Ascending aorta (tissue), 2 donors: ENCODE results near the gene GOLGA6A. TPM values are rescaled to one million over a fixed set of nuclear protein-coding genes. Genes with fewer than 3 reads are reported as not detected.

ENCODE experiments used
- DNase-seq, 2 donors: peaks; one replicate each; pipeline ENCODE4 v3.0.0-alpha.2; 2019; ENCODE audit warnings: low spot score in 2 of 2
- H3K27ac ChIP-seq, 2 donors: fragments of 200-600 bp; sonication (generic); one replicate each; pipeline ENCODE4 v1.5.1; 2016 to 2017; ENCODE audit warnings: mild to moderate bottlenecking in 1 of 2
- H3K27me3 ChIP-seq: fragments of 200-600 bp; sonication (generic); one replicate; pipeline ENCODE4 v1.5.1; 2017
- H3K36me3 ChIP-seq, 2 donors: fragments of 200-600 bp; sonication (generic); one replicate each; pipeline ENCODE4 v1.5.1; 2016
- H3K4me1 ChIP-seq, 2 donors: fragments of 200-600 bp; sonication (generic); one replicate each; pipeline ENCODE4 v1.5.1; 2016 to 2017; ENCODE audit warnings: mild to moderate bottlenecking in 1 of 2
- H3K4me3 ChIP-seq, 2 donors: fragments of 200-600 bp; sonication (generic); one replicate each; pipeline ENCODE4 v1.5.1; 2016 to 2017; ENCODE audit warnings: mild to moderate bottlenecking in 1 of 2
- H3K9me3 ChIP-seq, 2 donors: fragments of 200-600 bp; sonication (generic); one replicate each; pipeline ENCODE4 v1.5.1; 2016
- intact Hi-C: fragments of 100-400 bp; cut with DNase I; formaldehyde crosslinking; loops from one replicate; pipeline ENCODE4 v1.15.1; 2023
- total RNA-seq: library from RNA; depleted of rRNA; stranded (reverse); fragments of >200 nt; gene quantifications from one replicate; pipeline ENCODE4 v1.1.0, GENCODE V29; 2016
- TF ChIP-seq, protein P1 (sequence below), 3 experiments: fragments of 200-600 bp in 2 of 3; fragments of 450-650 bp in 1 of 3; sonication (generic) in 2 of 3; IDR thresholded peaks; one replicate each; pipeline ENCODE4 v1.5.1; 2016 to 2019; ENCODE audit warnings: antibody characterized with exemption in 3 of 3, mild to moderate bottlenecking in 1 of 3, moderate library complexity in 1 of 3

The GOLGA6A gene
- total RNA-seq, 1 donor from 2014 or later = not detected

DNA sequence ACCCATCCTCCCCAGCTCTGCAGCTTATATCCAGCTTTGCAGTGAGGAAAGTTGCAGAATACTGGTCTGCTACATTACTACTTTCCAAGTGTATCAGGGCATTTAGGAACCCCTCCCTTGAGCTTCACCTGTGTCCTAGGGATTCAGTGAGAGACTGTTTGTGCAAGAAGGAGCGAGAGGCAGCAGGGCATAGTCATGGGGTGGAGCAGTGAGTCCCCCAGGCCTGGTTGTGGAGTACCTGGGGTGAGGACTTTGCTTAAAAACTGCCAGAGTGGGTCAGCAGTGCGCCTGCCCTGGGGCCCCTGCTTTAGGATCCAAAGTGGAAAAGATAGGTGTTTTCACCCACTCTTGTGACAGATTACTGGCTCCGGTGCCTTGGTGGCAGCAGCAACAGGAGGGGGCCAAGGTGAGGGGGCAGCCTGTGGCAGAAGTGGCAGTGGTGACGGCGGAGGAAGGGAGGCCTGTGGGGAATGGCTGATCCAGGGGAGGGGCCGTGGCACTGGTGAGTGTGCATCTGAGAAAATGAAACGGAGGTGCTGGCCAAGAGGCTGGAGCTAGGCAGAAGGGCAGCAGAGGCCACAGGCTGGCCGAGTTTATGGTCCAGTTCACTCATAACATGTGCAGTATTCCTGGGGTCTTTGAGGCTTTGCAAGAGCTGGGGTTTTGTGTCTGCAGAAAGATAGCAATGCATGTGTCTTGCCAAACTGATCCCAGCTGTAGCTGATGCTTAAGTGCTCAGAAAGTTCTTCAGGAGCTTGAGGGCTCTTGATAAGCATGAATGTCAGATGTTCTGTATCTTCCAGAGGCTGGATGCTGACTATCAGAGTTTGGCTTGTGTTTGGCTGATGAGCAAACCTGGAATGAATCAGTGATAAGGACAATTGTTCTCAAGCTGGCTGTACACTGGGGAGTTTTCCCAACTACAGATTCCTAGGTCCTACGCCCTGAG is 43.4 kb downstream of the GOLGA6A start:
- H3K27me3 ChIP-seq = no peaks in the 10 kb centered on the region
- peaks cover 26 to 54% of the 10 kb centered on the region in 2 donors for H3K36me3 ChIP-seq
- intact Hi-C loops = no loop called here
- peak in 1 of 2 donors; percentile 66 for DNase-seq
- TF ChIP-seq, protein P1, sequence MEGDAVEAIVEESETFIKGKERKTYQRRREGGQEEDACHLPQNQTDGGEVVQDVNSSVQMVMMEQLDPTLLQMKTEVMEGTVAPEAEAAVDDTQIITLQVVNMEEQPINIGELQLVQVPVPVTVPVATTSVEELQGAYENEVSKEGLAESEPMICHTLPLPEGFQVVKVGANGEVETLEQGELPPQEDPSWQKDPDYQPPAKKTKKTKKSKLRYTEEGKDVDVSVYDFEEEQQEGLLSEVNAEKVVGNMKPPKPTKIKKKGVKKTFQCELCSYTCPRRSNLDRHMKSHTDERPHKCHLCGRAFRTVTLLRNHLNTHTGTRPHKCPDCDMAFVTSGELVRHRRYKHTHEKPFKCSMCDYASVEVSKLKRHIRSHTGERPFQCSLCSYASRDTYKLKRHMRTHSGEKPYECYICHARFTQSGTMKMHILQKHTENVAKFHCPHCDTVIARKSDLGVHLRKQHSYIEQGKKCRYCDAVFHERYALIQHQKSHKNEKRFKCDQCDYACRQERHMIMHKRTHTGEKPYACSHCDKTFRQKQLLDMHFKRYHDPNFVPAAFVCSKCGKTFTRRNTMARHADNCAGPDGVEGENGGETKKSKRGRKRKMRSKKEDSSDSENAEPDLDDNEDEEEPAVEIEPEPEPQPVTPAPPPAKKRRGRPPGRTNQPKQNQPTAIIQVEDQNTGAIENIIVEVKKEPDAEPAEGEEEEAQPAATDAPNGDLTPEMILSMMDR (IDR thresholded peaks at IDR 0.05) = no peak
- peaks cover 16 to 25% of the 10 kb centered on the region in 2 donors for H3K4me1 ChIP-seq
- peak overlapping the region; percentile 63 to 88 for H3K27ac ChIP-seq
- H3K4me3 ChIP-seq = no peak overlapping the region
- no peaks in the 10 kb centered on the region for H3K9me3 ChIP-seq

DNA sequence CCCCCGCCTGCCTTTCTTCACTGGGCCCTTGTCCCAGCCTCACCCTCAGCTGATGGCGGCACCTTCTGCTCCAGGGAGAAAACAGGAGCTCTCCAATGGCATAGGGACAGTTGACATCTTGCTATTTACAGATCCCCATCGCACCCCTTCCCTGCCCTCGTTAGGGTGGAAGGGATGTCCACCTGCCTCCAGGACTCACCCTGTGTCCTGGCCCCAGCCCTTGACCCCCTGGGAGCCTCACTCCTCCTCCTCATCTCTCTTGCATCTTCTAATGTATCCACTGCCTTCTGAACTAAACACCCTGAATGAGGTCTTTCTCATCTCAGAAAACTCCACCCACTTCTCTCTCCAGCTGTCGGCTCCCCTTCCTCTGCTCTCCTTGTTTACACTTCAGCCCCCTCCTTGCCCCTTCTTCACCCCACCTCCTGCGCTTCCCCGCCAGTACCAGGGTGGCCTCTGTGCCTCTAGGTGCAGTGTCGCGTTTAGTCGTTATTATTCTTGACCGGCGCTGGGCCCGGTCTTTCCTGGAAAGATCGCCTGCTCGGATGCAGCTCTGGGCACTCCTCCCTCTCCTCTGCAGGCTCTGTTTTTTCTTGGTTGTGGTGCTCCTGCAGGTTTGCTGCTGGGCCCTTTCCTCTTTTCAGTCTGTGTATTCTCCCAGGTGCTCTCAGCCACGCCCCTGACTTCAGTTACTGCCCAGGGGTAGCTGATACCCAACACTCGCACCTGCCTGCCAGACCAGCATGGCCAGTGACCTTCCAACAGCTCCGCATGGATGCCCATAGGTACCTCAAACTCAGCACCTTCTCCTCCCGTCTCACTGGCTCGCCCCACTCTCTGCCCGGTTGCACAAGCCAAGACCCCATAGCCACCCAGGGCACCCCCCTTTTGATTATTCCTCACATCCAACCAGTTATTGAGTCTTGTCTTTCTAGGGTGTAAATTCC is 44.9 kb downstream of the GOLGA6A start:
- no peak overlapping the region for H3K4me3 ChIP-seq
- intact Hi-C loops = loop anchor here (1.0 to 2.0 kb wide), 2 partner anchors 43 to 64 kb away; partner anchors contain the start of gene PML
- TF ChIP-seq, protein P1 (IDR thresholded peaks at IDR 0.05) = no peak
- no peak overlapping the region for H3K27ac ChIP-seq
- peak in 1 of 2 donors; percentile 47 for DNase-seq
- H3K9me3 ChIP-seq = no peaks in the 10 kb centered on the region
- H3K27me3 ChIP-seq = no peaks in the 10 kb centered on the region
- H3K4me1 ChIP-seq = peaks cover 16 to 25% of the 10 kb centered on the region in 2 donors
- H3K36me3 ChIP-seq = peaks cover 40 to 54% of the 10 kb centered on the region in 2 donors

DNA sequence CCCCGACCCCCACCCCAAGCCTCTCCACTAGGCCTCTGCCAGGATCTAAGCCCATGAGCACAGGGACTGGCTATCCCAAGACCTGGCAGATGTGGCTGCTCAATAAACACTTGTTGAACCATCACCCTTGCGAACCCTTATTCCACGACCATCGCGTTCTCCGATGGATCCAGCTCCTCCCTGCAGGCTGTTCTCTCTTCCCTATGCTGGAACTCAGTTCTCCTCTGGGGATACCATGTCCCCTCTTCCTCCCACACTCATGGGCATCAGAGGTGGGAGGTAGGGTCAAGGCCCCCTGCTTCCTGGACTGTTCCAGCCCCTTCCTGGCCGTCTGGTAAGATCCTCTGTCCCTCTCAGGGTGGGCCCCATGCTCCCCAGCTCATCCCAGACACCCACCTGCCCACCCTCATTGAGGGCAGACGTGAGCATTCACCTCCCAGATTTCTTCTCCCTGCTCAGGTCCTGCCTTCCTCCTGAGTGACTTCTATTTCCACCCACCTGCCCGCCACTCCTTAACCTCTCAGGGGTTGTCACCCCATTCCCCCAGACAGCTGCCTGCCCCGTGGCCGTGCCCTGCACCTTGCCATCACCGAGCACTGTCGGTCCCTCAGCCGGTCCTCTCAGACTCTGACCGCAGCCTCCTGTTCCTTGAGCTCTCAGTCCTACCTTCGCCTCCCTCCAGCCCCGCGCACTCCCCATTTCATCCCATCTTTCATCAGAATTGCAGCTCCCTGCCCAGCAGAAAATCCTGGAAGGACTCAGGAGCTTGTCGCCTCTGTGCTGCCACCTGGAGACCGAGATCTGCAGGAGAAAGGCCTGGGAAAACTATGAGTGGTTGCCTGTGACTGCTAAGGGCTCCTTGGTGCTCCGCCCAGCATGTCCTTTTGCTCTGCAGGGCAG is 45.8 kb downstream of the GOLGA6A start:
- H3K9me3 ChIP-seq = no peaks in the 10 kb centered on the region
- H3K4me1 ChIP-seq = peaks cover 16 to 25% of the 10 kb centered on the region in 2 donors
- peak in 1 of 2 donors; percentile 81 for DNase-seq
- intact Hi-C loops = loop anchor here (1.0 to 2.0 kb wide), 2 partner anchors 42 to 63 kb away; partner anchors contain the start of gene PML
- H3K27ac ChIP-seq = peak overlapping the region in 1 of 2 donors; percentile 7
- no peak overlapping the region for H3K4me3 ChIP-seq
- peaks cover 41 to 52% of the 10 kb centered on the region in 2 donors for H3K36me3 ChIP-seq
- TF ChIP-seq, protein P1 (IDR thresholded peaks at IDR 0.05) = peak in 2 of 3 experiments; percentile 29 to 54
- H3K27me3 ChIP-seq = no peaks in the 10 kb centered on the region

DNA sequence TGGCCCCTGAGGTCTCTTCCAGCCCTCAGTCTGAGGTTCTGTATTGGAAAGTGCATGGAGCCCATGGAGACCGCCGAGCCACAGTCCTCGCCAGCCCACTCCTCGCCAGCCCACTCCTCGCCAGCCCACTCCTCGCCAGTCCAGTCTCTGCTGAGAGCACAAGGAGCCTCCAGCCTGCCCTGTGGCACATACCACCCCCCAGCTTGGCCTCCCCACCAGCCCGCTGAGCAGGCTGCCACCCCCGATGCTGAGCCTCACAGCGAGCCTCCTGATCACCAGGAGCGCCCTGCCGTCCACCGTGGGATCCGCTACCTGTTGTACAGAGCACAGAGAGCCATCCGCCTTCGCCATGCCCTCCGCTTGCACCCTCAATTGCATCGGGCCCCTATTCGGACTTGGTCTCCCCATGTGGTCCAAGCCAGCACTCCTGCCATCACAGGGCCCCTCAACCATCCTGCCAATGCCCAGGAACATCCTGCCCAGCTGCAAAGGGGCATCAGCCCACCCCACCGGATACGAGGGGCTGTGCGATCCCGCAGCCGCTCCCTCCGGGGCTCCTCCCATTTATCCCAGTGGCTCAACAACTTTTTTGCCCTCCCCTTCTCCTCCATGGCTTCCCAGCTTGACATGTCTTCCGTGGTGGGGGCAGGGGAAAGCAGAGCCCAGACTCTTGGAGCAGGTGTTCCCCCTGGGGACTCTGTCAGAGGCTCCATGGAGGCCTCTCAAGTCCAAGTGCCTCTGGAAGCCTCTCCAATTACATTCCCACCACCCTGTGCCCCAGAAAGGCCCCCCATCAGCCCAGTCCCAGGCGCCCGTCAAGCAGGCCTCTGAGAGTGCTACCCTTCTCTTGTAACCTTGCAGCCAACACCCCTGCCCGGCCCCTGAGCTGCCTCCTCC is 47.0 kb downstream of the GOLGA6A start:
- H3K4me3 ChIP-seq = no peak overlapping the region
- intact Hi-C loops = loop anchor here (2.0 kb wide), 1 partner anchor 41 kb away; the partner anchor contains the start of gene PML
- H3K9me3 ChIP-seq = no peaks in the 10 kb centered on the region
- H3K27ac ChIP-seq = no peak overlapping the region
- TF ChIP-seq, protein P1 (IDR thresholded peaks at IDR 0.05) = no peak
- peak in 1 of 2 donors; percentile 54 for DNase-seq
- H3K27me3 ChIP-seq = no peaks in the 10 kb centered on the region
- H3K36me3 ChIP-seq = peaks cover 47 to 52% of the 10 kb centered on the region in 2 donors
- H3K4me1 ChIP-seq = peaks cover 9 to 19% of the 10 kb centered on the region in 2 donors
